PC-9 (cell line): ENCODE measurements around the gene SMG9. TPM values are rescaled to one million over a fixed set of nuclear protein-coding genes. Genes with fewer than 3 reads are reported as not detected.

Source experiments
- BruUV-seq: library from RNA; stranded (reverse); fragments of 400-500 nt; replicated peaks from 2 replicates; lab custom pipeline; 2021; lab: Mats Ljungman, UMichigan
- CTCF ChIA-PET: fragments of 300-600 bp; sonication (Branson Sonifier 250); formaldehyde crosslinking; loops from one replicate; lab custom pipeline; 2022; ENCODE audit warnings: antibody characterized with exemption; lab: Charles Lee
- POLR2A ChIA-PET: fragments of 300-600 bp; sonication (Branson Sonifier 250); formaldehyde crosslinking; loops from one replicate; lab custom pipeline; 2022; ENCODE audit warnings: antibody characterized with exemption; ENCODE audit not compliant: unreplicated experiment; lab: Charles Lee
- DNase-seq, 2 experiments: peaks; one replicate each; pipeline versions ENCODE4 v3.0.0 to v3.0.0-alpha.2; 2015 to 2022; ENCODE audit warnings: mixed read lengths in 1 of 2
- H2AFZ ChIP-seq: fragments of 200-600 bp; sonication (generic); 2 replicates; pipeline ENCODE4 v1.8.1; 2017; ENCODE audit warnings: antibody characterized with exemption
- H3F3A ChIP-seq: fragments of 200-600 bp; sonication (generic); 2 replicates; pipeline ENCODE4 v1.8.1; 2017; ENCODE audit warnings: antibody characterized with exemption, mild to moderate bottlenecking, low read depth; ENCODE audit not compliant: insufficient read depth
- H3K27ac ChIP-seq: fragments of 200-600 bp; sonication (generic); 2 replicates; pipeline ENCODE4 v1.6.1; 2016; ENCODE audit warnings: mixed run types
- H3K27me3 ChIP-seq: fragments of 200-600 bp; sonication (generic); 2 replicates; pipeline ENCODE4 v1.6.1; 2016; ENCODE audit warnings: low read depth, mixed run types; ENCODE audit not compliant: insufficient read depth
- H3K36me3 ChIP-seq: fragments of 200-600 bp; sonication (generic); 2 replicates; pipeline ENCODE4 v1.6.1; 2016; ENCODE audit warnings: low read depth, mixed run types
- H3K4me1 ChIP-seq: fragments of 200-600 bp; sonication (generic); replicated peaks from 2 replicates; pipeline ENCODE4 v1.6.1; 2016; ENCODE audit warnings: mixed run types; ENCODE audit not compliant: insufficient read depth
- H3K4me2 ChIP-seq: fragments of 200-600 bp; sonication (generic); 2 replicates; pipeline ENCODE4 v1.6.1; 2017; ENCODE audit warnings: mixed run types
- H3K4me3 ChIP-seq: fragments of 200-600 bp; sonication (generic); 2 replicates; pipeline ENCODE4 v1.6.1; 2016; ENCODE audit warnings: mixed run types
- H3K79me2 ChIP-seq: fragments of 200-600 bp; sonication (generic); 2 replicates; pipeline ENCODE4 v1.6.1; 2017; ENCODE audit warnings: low read depth, mixed run types
- H3K9me2 ChIP-seq: fragments of 200-600 bp; sonication (generic); 2 replicates; pipeline ENCODE4 v1.8.1; 2017; ENCODE audit warnings: mild to moderate bottlenecking; ENCODE audit not compliant: insufficient read depth
- H3K9me3 ChIP-seq: fragments of 200-600 bp; sonication (generic); 2 replicates; pipeline ENCODE4 v1.8.1; 2016; ENCODE audit warnings: low read depth; ENCODE audit not compliant: insufficient read depth
- H4K20me1 ChIP-seq: fragments of 200-600 bp; sonication (generic); 2 replicates; pipeline ENCODE4 v1.8.1; 2017; ENCODE audit not compliant: insufficient read depth
- EZH2 ChIP-seq: fragments of 200-600 bp; sonication (generic); IDR thresholded peaks from 2 replicates; pipeline ENCODE4 v1.8.0; 2017; ENCODE audit warnings: antibody characterized with exemption, low read depth
- intact Hi-C: fragments of 100-400 bp; cut with micrococcal nuclease; formaldehyde crosslinking; loops from one replicate; pipeline ENCODE4 v1.10.0; 2022; ENCODE audit not compliant: unreplicated experiment
- total RNA-seq: library from RNA; stranded (reverse); gene quantifications from 2 replicates; pipeline ENCODE4 v1.2.3, GENCODE V29; 2021
- TF ChIP-seq, protein P1 (sequence below): fragments of 200-600 bp; sonication (generic); conservative IDR thresholded peaks from 2 replicates; pipeline ENCODE4 v1.6.1; 2017; ENCODE audit warnings: mixed run types, antibody characterized with exemption, mild to moderate bottlenecking, moderate library complexity

Gene SMG9
- total RNA-seq, 1 experiment from 2014 or later = 76.8 TPM

DNA sequence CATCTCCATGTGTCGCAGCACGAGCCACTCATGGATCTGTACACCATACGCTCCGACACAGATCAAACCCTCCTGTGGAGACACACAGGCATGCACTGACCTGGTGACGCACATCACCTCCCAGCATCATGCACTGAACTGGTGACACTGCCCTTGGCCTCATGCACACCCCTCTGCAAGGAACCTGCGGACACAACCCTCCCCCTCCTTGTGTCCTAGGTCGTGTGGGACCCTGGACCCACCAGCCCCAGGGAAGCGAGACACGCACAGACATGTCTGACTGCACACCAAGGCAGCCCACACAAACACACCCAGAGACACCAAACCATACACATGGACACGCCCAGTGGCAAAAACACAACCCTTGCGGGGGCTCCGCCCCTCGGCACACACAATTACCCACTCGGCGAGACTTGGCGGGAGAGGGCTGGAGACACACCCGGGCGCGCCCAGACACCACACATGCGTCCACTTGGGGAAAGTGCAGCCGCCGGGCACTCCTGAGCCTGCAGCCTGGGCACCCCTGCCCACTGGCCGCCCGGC lies 28.0 kb upstream of the SMG9 start:
- peaks cover 77% of the 10 kb centered on the region for H3F3A ChIP-seq
- BruUV-seq = no TSS peak
- no peaks in the 10 kb centered on the region for H3K9me3 ChIP-seq
- no peak overlapping the region for H2AFZ ChIP-seq
- TF ChIP-seq EZH2 = no peak
- TF ChIP-seq, protein P1, sequence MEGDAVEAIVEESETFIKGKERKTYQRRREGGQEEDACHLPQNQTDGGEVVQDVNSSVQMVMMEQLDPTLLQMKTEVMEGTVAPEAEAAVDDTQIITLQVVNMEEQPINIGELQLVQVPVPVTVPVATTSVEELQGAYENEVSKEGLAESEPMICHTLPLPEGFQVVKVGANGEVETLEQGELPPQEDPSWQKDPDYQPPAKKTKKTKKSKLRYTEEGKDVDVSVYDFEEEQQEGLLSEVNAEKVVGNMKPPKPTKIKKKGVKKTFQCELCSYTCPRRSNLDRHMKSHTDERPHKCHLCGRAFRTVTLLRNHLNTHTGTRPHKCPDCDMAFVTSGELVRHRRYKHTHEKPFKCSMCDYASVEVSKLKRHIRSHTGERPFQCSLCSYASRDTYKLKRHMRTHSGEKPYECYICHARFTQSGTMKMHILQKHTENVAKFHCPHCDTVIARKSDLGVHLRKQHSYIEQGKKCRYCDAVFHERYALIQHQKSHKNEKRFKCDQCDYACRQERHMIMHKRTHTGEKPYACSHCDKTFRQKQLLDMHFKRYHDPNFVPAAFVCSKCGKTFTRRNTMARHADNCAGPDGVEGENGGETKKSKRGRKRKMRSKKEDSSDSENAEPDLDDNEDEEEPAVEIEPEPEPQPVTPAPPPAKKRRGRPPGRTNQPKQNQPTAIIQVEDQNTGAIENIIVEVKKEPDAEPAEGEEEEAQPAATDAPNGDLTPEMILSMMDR = no peak
- no peak overlapping the region for H3K27ac ChIP-seq
- ChIA-PET POLR2A (no interaction called here), CTCF (no interaction called here)
- no peak overlapping the region for H3K4me3 ChIP-seq
- intact Hi-C loops = loop anchor here (10.0 kb wide), 1 partner anchor 338 kb away; no protein-coding TSS in a partner anchor
- no peak overlapping the region for H3K4me2 ChIP-seq
- H3K79me2 ChIP-seq = peaks cover 37% of the 10 kb centered on the region
- H3K9me2 ChIP-seq = no peaks in the 10 kb centered on the region
- no peaks in the 10 kb centered on the region for H4K20me1 ChIP-seq
- H3K4me1 ChIP-seq = peaks cover 58% of the 10 kb centered on the region
- no peaks in the 10 kb centered on the region for H3K36me3 ChIP-seq
- H3K27me3 ChIP-seq = no peaks in the 10 kb centered on the region
- DNase-seq = peak in 1 of 2 experiments; percentile 58

DNA sequence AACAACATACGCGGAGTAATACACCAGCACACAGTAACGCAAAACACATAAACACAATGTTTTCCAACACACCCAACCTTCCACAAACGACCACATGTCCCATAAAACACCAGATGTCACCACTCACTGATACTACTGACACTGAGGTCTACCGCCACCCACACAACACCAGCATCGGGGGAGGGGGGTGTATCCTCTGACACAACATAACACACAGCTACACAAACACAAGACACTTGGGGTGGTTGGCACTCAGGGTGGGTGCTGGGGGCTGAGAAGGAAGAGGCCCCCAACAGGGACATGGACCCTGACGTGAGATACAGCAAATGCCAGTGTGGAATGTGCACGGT lies 27.5 kb upstream of the SMG9 start:
- Histone ChIP-seq H3K36me3 (no peaks in the 10 kb centered on the region), H3K4me2 (no peak overlapping the region)

DNA sequence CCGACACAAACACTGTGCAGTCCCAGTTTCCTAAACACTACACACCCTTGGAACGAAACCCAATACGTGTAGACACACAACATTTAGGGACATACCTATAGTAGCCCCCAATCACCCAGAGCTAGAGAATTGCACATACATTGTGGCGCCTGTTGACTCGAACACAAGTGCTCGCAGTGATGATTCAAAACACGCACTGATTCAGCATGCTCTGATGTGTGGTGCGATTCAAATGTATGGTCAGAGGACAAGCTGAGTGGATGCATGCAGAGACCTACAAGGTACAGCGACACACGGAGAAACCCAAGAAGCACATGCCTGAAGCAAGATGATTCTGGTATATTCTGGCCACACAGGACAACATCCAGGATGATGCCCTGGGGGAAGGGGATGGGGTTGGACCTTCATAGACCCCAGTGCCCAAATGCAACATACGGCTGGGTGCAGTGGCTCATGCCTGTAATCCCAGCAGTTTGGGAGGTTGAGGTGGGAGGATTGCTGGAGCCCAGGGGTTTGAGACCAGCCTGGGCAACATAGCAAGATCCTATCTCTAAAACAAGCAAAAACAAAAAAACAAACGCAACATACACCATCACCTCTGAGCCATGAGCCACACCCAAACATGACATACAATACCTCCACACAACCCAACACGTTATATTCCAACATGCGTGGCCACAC lies 27.0 kb upstream of the SMG9 start:
- Histone ChIP-seq H3K79me2 (peaks cover 47% of the 10 kb centered on the region), H3K4me2 (peak overlapping the region; percentile 83), H2AFZ (no peak overlapping the region), H3K36me3 (no peaks in the 10 kb centered on the region), H3K9me3 (no peaks in the 10 kb centered on the region), H3K4me3 (peak overlapping the region; percentile 62; the same call in 1 of the 2 replicates), H3F3A (peaks cover 83% of the 10 kb centered on the region), H3K27me3 (no peaks in the 10 kb centered on the region), H3K27ac (peak overlapping the region; percentile 88), H3K9me2 (no peaks in the 10 kb centered on the region), H3K4me1 (peaks cover 68% of the 10 kb centered on the region), H4K20me1 (no peaks in the 10 kb centered on the region)
- POLR2A ChIA-PET = no interaction called here
- CTCF ChIA-PET = no interaction called here
- DNase-seq = no peak
- TF ChIP-seq EZH2 = no peak
- TF ChIP-seq, protein P1 = no peak
- intact Hi-C loops = loop anchor here (10.0 kb wide), 1 partner anchor 337 kb away; no protein-coding TSS in a partner anchor
- BruUV-seq = no TSS peak

More for the DNA sequence above, 27.5 kb upstream of the SMG9 start:
- no peak overlapping the region for H3K4me3 ChIP-seq
- H2AFZ ChIP-seq = no peak overlapping the region
- no peaks in the 10 kb centered on the region for H3K9me2 ChIP-seq
- peaks cover 63% of the 10 kb centered on the region for H3K4me1 ChIP-seq
- ChIA-PET CTCF (no interaction called here), POLR2A (no interaction called here)
- no peaks in the 10 kb centered on the region for H3K9me3 ChIP-seq
- peaks cover 81% of the 10 kb centered on the region for H3F3A ChIP-seq
- H4K20me1 ChIP-seq = no peaks in the 10 kb centered on the region
- no peak for TF ChIP-seq EZH2
- TF ChIP-seq, protein P1 = no peak
- no peak for DNase-seq
- H3K27me3 ChIP-seq = no peaks in the 10 kb centered on the region
- peaks cover 42% of the 10 kb centered on the region for H3K79me2 ChIP-seq
- H3K27ac ChIP-seq = no peak overlapping the region
- BruUV-seq = no TSS peak
- intact Hi-C loops = loop anchor here (10.0 kb wide), 1 partner anchor 337 kb away; no protein-coding TSS in a partner anchor
